Measurements from ENCODE around the gene NBDY.

DNA sequence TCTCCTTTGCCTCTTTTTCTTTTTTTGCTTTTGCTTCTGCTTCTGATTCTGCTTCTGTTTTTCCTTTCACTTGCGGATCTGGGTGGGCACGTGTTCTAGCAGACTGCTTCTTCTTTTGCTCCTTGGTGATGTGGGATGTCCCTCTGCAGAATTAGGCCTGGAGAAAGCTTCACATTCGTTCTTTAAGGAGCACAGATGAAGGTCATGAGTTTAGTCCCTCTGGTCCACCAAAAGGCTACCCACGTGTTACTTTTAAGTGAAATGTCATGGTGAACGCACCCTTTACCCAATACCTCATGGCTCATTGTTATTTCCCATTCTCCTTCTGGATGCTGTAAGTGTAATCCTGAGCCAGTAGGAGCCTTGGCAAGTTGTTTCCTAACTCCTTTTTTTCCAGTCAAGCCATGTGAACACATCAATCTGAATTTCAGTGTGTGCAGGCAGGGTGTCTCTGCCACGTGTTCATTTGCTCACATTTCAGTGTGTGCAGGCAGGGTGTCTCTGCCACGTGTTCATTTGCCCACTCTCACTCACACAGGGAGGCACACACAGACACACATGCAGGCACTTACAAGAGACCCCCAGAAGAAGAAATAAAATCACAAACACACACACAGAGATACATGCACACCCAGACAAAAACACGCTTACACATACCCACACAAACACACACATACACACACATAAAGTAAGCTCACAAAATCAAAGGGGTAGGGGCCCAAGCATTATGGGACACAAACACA, 36.9 kb downstream of the NBDY start:
- no peak for TF ChIP-seq POLR2A (IDR thresholded peaks at IDR 0.05)
- TF ChIP-seq, protein P1, sequence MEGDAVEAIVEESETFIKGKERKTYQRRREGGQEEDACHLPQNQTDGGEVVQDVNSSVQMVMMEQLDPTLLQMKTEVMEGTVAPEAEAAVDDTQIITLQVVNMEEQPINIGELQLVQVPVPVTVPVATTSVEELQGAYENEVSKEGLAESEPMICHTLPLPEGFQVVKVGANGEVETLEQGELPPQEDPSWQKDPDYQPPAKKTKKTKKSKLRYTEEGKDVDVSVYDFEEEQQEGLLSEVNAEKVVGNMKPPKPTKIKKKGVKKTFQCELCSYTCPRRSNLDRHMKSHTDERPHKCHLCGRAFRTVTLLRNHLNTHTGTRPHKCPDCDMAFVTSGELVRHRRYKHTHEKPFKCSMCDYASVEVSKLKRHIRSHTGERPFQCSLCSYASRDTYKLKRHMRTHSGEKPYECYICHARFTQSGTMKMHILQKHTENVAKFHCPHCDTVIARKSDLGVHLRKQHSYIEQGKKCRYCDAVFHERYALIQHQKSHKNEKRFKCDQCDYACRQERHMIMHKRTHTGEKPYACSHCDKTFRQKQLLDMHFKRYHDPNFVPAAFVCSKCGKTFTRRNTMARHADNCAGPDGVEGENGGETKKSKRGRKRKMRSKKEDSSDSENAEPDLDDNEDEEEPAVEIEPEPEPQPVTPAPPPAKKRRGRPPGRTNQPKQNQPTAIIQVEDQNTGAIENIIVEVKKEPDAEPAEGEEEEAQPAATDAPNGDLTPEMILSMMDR (IDR thresholded peaks at IDR 0.05): no peak
